K562 (cell line): ENCODE results near the gene OVOL3. TPM values are rescaled to one million over a fixed set of nuclear protein-coding genes. Genes with fewer than 3 reads are reported as not detected.

ENCODE experiments used
- BACH1 ChIP-seq: fragments of 200-800 bp; sonication (Bioruptor generic); IDR thresholded peaks from 2 replicates; pipeline ENCODE4 v1.6.1; 2016; ENCODE audit warnings: missing genetic modification characterization, missing compliant biosample characterization
- BRD4 ChIP-seq: fragments of 200-600 bp; sonication (generic); IDR thresholded peaks from 2 replicates; pipeline ENCODE4 v1.6.1; 2017; ENCODE audit warnings: inconsistent platforms
- CHCHD3 ChIP-seq: fragments of 250-450 bp; sonication (Bioruptor Pico); IDR thresholded peaks from 2 replicates; pipeline ENCODE4 v2.1.2; 2022; ENCODE audit warnings: mild to moderate bottlenecking
- CREB3 ChIP-seq: fragments of 450-650 bp; conservative IDR thresholded peaks from 2 replicates; pipeline ENCODE4 v1.6.1; 2016; ENCODE audit warnings: missing genetic modification characterization, low read depth, mild to moderate bottlenecking, missing compliant biosample characterization, moderate library complexity
- EZH2 ChIP-seq: IDR thresholded peaks from 2 replicates; pipeline ENCODE4 v1.6.1; 2012; ENCODE audit warnings: low read depth, mild to moderate bottlenecking, inconsistent platforms, low read length, borderline replicate concordance
- GTF2A2 ChIP-seq: IDR thresholded peaks from 2 replicates; pipeline ENCODE4 v1.6.1; 2016; ENCODE audit warnings: mild to moderate bottlenecking, missing genetic modification characterization, missing compliant biosample characterization
- HDAC2 ChIP-seq: fragments of 450-650 bp; IDR thresholded peaks from 2 replicates; pipeline ENCODE4 v1.6.1; 2016; ENCODE audit warnings: mild to moderate bottlenecking
- KDM1A ChIP-seq, 2 experiments: fragments of 450-650 bp; IDR thresholded peaks; 2 replicates each; pipeline ENCODE4 v1.6.1; 2016; ENCODE audit warnings: mild to moderate bottlenecking in 2 of 2
- MBD2 ChIP-seq: sonication (generic); IDR thresholded peaks from 2 replicates; pipeline ENCODE4 v1.6.1; 2016; ENCODE audit warnings: low read depth, borderline replicate concordance
- NR2C1 ChIP-seq, 2 experiments: fragments of 450-650 bp; IDR thresholded peaks; 2 replicates each; pipeline ENCODE4 v1.6.1; 2017; ENCODE audit warnings: mild to moderate bottlenecking in 2 of 2, antibody characterized with exemption in 1 of 2, inconsistent platforms in 1 of 2, missing compliant biosample characterization in 1 of 2, missing genetic modification characterization in 1 of 2
- REST ChIP-seq, 2 experiments: fragments of 450-650 bp; formaldehyde crosslinking in 1 of 2; IDR thresholded peaks; 2 replicates each; pipeline versions ENCODE4 v1.4.0 to v1.6.1; 2014 to 2020; ENCODE audit warnings: mild to moderate bottlenecking in 2 of 2, borderline replicate concordance in 1 of 2, low read depth in 1 of 2
- SPI1 ChIP-seq: IDR thresholded peaks from 2 replicates; pipeline ENCODE4 v1.6.1; 2011; ENCODE audit warnings: low read depth, low read length, control low read depth, borderline replicate concordance
- TCF15 ChIP-seq: fragments of 250-450 bp; sonication (Bioruptor Pico); IDR thresholded peaks from 2 replicates; pipeline ENCODE4 v1.8.0; 2022; ENCODE audit warnings: moderate library complexity, mild to moderate bottlenecking, inconsistent platforms
- U2AF1 ChIP-seq: fragments of 200-400 bp; formaldehyde crosslinking; optimal IDR thresholded peaks from 2 replicates; pipeline ENCODE3; 2017; ENCODE audit warnings: mild to moderate bottlenecking, low read depth, low read length, moderate library complexity
- USF2 ChIP-seq: sonication (generic); formaldehyde crosslinking; IDR thresholded peaks from 2 replicates; pipeline ENCODE4 v1.5.0; 2020; ENCODE audit warnings: missing genetic modification reagents
- ZFPM2 ChIP-seq: fragments of 250-450 bp; sonication (Bioruptor Pico); IDR thresholded peaks from 2 replicates; pipeline ENCODE4 v1.5.1; 2022; ENCODE audit warnings: mild to moderate bottlenecking
- ZNF23 ChIP-seq: fragments of 250-450 bp; sonication (Bioruptor Pico); IDR thresholded peaks from 2 replicates; pipeline ENCODE4 v1.4.0; 2020; ENCODE audit warnings: mild to moderate bottlenecking
- ZNF384 ChIP-seq: IDR thresholded peaks from 2 replicates; pipeline ENCODE4 v1.6.1; 2012; ENCODE audit warnings: low read depth, low read length, improper control_type of control experiment
- polyA plus RNA-seq, 8 experiments: library from polyadenylated mRNA; depleted of rRNA in 4 of 8; stranded (reverse) in 5 of 8; unstranded in 3 of 8; fragments of >200 nt; fragmentation: Nextera tagmentation in 2 of 8; fragmentation: Illumina TruSeq in 1 of 8; extraction: Ambion mirVana in 2 of 8; extraction: Trizol in 1 of 8; gene quantifications; 2 replicates each; pipeline versions ENCODE4 v1.2.1 to v1.2.3, GENCODE V29; 2011 to 2014; ENCODE audit warnings: inconsistent platforms in 1 of 8, missing spikeins in 1 of 8
- total RNA-seq, 7 experiments: library from RNA; depleted of rRNA in 6 of 7; stranded (reverse); fragments of >200 nt in 6 of 7; fragmentation: Illumina TruSeq in 2 of 7; extraction: Trizol in 2 of 7; gene quantifications; 2 replicates each; pipeline versions ENCODE4 v1.2.1 to v1.2.3, GENCODE V29; 2011 to 2021; ENCODE audit warnings: low replicate concordance in 1 of 7

Gene OVOL3
- total and polyA plus RNA-seq, 9 of the 15 experiments (the other 6 are each of a cell fraction or from before 2014, with no cell fraction given) = not detected

GRCh38 chr19:36139473-36140303, 28.7 kb downstream of the OVOL3 start, which contains the start of gene CAPNS1 (continued):
- TF ChIP-seq REST (IDR thresholded peaks at IDR 0.05; ENCODE audit: borderline replicate concordance) (no peak), REST (CRISPR knock-in tag; IDR thresholded peaks at IDR 0.05; ENCODE audit: low read depth) (0 out of 2 replicates have a peak, but pooled peaks have one; percentile 17), USF2 (no peak), ZFPM2 (CRISPR knock-in tag) (no peak), BACH1 (tag) (no peak), CREB3 (tag) (no peak), GTF2A2 (no peak), MBD2 (no peak), NR2C1 (IDR thresholded peaks at IDR 0.05) (no peak), NR2C1 (tag; IDR thresholded peaks at IDR 0.05) (no peak), BRD4 (peak; percentile 22; the same call in 1 of the 2 replicates), U2AF1 (peak; percentile 58), ZNF384 (no peak), EZH2 (no peak), HDAC2 (peak; percentile 70; the same call in 1 of the 2 replicates), KDM1A (IDR thresholded peaks at IDR 0.05) (no peak; a peak in 2 of 4 replicates), TCF15 (CRISPR knock-in tag) (no peak), CHCHD3 (no peak), SPI1 (no peak), ZNF23 (CRISPR knock-in tag) (no peak)
